ENCODE measurements around the gene SPHKAP. TPM values are rescaled to one million over a fixed set of nuclear protein-coding genes. Genes with fewer than 3 reads are reported as not detected.
"Not testable (repeated sequence)": the region's sequence is repeated elsewhere in the genome, so short reads cannot be mapped to it uniquely, and the experiment has no call there.

The SPHKAP gene
- total and polyA plus RNA-seq, 8 donors: 0.18 to 1.8 (median 1.4) TPM; not detected in 1

- H3K4me1 ChIP-seq: no peaks in the 10 kb centered on the region
- no peak overlapping the region for H3K4me3 ChIP-seq
- no peak overlapping the region for H3K27ac ChIP-seq
- H3K36me3 ChIP-seq: no peaks in the 10 kb centered on the region
- no peak for ATAC-seq
- peak in 1 of 4 donors; percentile 40 for DNase-seq
- intact Hi-C loops (cut with DNase I): no loop called here
- no peaks in the 10 kb centered on the region for H3K27me3 ChIP-seq
- no peaks in the 10 kb centered on the region for H3K9me3 ChIP-seq
- TF ChIP-seq CTCF (IDR thresholded peaks at IDR 0.05): peak in 1 of 2 donors; percentile 19
Observed at GRCh38 chr2:227939271-227940027, 242.0 kb downstream of the SPHKAP start.

GRCh38 chr2:227936249-227936648 is 245.2 kb downstream of the SPHKAP start:
- H3K36me3 ChIP-seq; H3K27ac ChIP-seq; H3K4me1 ChIP-seq; H3K27me3 ChIP-seq; H3K4me3 ChIP-seq; H3K9me3 ChIP-seq; intact Hi-C loops (cut with DNase I): not testable (repeated sequence)
- ATAC-seq: peak; percentile 63
- peak in 1 of 4 donors; percentile 20 for DNase-seq

GRCh38 chr2:227933884-227934283 is 247.6 kb downstream of the SPHKAP start:
- ATAC-seq (no peak), DNase-seq (no peak)
- Histone ChIP-seq H3K27ac (no peak overlapping the region), H3K9me3 (no peaks in the 10 kb centered on the region), H3K36me3 (no peaks in the 10 kb centered on the region), H3K4me1 (no peaks in the 10 kb centered on the region), H3K27me3 (no peaks in the 10 kb centered on the region), H3K4me3 (no peak overlapping the region)
- TF ChIP-seq CTCF (IDR thresholded peaks at IDR 0.05): no peak
- intact Hi-C loops (cut with DNase I): no loop called here

GRCh38 chr2:227932403-227932802 is 249.1 kb downstream of the SPHKAP start:
- Histone ChIP-seq H3K9me3 (peaks cover 0 to 6% of the 10 kb centered on the region in 2 donors), H3K4me1 (no peaks in the 10 kb centered on the region), H3K27me3 (no peaks in the 10 kb centered on the region), H3K36me3 (no peaks in the 10 kb centered on the region), H3K4me3 (no peak overlapping the region), H3K27ac (no peak overlapping the region)
- DNase-seq (no peak), ATAC-seq (no peak)
- intact Hi-C loops (cut with DNase I): no loop called here
- TF ChIP-seq CTCF (IDR thresholded peaks at IDR 0.05): no peak

GRCh38 chr2:227932001-227932400 is 249.5 kb downstream of the SPHKAP start:
- Histone ChIP-seq H3K4me1 (no peaks in the 10 kb centered on the region), H3K27me3 (no peaks in the 10 kb centered on the region), H3K4me3 (no peak overlapping the region), H3K27ac (no peak overlapping the region), H3K36me3 (no peaks in the 10 kb centered on the region), H3K9me3 (peaks cover 0 to 10% of the 10 kb centered on the region in 2 donors)
- DNase-seq (no peak), ATAC-seq (no peak)
- no peak for TF ChIP-seq CTCF (IDR thresholded peaks at IDR 0.05)
- intact Hi-C loops (cut with DNase I): no loop called here

All from left lung (tissue), 10 donors.